Upper lobe of right lung (tissue), 1 donor: Measurements from ENCODE around the gene CDC20. TPM values are rescaled to one million over a fixed set of nuclear protein-coding genes. Genes with fewer than 3 reads are reported as not detected.

Experiments used
- ATAC-seq: fragments of 200-7000 bp; cut with Tn5 transposase; one replicate; pipeline ENCODE4 v1.9.1; 2020; ENCODE audit warnings: mild to moderate bottlenecking, moderate library complexity
- DNase-seq: peaks from one replicate; pipeline ENCODE4 v3.0.0-alpha.2; 2020
- H3K27ac ChIP-seq: fragments of 200-600 bp; one replicate; pipeline ENCODE4 v1.8.0; 2022
- H3K27me3 ChIP-seq: fragments of 200-600 bp; one replicate; pipeline ENCODE4 v1.8.0; 2022; ENCODE audit warnings: mild to moderate bottlenecking
- H3K36me3 ChIP-seq: fragments of 200-600 bp; one replicate; pipeline ENCODE4 v1.8.0; 2022
- H3K4me1 ChIP-seq: fragments of 200-600 bp; one replicate; pipeline ENCODE4 v1.8.0; 2022
- H3K4me3 ChIP-seq: fragments of 200-600 bp; one replicate; pipeline ENCODE4 v1.8.0; 2022; ENCODE audit warnings: mild to moderate bottlenecking
- H3K9me3 ChIP-seq: fragments of 200-600 bp; one replicate; pipeline ENCODE4 v1.8.0; 2022
- intact Hi-C: fragments of 100-400 bp; cut with DNase I; formaldehyde crosslinking; loops from one replicate; pipeline ENCODE4 v1.11.0; 2022
- total RNA-seq: library from RNA; stranded (reverse); fragmentation: NEBNext Ultra II Directional; extraction: Animal tissue kit (Norgen Biotek cat#: 25700); gene quantifications from one replicate; pipeline ENCODE4 v1.2.1, GENCODE V29; 2021
- TF ChIP-seq, protein P1 (sequence below): fragments of 200-600 bp; IDR thresholded peaks from one replicate; pipeline ENCODE4 v1.8.0; 2022; ENCODE audit warnings: antibody characterized with exemption
- donor health status: DM: no; HTN: yes; CAD: no; lungs with severe emphysema.

CDC20 gene
- total RNA-seq, 1 donor from 2014 or later = 1.8 TPM

DNA sequence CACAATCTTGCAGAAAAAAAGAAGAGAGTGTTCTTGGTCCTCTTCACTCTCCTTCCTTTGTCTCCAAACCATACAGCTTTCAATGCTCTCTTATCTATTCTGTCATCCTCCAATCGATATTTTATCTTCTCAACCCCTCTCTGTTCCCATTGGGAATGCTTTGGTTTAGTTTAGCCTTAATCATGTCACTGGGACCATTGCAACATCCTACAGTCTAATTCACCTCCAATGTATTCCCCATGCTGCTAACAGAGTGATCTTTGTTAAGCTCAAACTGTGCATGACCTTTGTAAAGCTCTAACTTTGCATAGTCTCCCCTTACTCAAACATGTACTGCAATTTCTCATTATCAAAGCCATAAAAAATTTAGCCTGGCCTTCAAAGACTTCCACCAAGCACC lies 18.2 kb upstream of the CDC20 start:
- TF ChIP-seq, protein P1, sequence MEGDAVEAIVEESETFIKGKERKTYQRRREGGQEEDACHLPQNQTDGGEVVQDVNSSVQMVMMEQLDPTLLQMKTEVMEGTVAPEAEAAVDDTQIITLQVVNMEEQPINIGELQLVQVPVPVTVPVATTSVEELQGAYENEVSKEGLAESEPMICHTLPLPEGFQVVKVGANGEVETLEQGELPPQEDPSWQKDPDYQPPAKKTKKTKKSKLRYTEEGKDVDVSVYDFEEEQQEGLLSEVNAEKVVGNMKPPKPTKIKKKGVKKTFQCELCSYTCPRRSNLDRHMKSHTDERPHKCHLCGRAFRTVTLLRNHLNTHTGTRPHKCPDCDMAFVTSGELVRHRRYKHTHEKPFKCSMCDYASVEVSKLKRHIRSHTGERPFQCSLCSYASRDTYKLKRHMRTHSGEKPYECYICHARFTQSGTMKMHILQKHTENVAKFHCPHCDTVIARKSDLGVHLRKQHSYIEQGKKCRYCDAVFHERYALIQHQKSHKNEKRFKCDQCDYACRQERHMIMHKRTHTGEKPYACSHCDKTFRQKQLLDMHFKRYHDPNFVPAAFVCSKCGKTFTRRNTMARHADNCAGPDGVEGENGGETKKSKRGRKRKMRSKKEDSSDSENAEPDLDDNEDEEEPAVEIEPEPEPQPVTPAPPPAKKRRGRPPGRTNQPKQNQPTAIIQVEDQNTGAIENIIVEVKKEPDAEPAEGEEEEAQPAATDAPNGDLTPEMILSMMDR = no peak
- DNase-seq (no peak), ATAC-seq (no peak)
- H3K36me3 ChIP-seq = no peaks in the 10 kb centered on the region
- intact Hi-C loops = no loop called here
- H3K9me3 ChIP-seq = no peaks in the 10 kb centered on the region
- no peak overlapping the region for H3K4me3 ChIP-seq
- H3K27me3 ChIP-seq = no peaks in the 10 kb centered on the region
- H3K4me1 ChIP-seq = no peaks in the 10 kb centered on the region
- no peak overlapping the region for H3K27ac ChIP-seq

DNA sequence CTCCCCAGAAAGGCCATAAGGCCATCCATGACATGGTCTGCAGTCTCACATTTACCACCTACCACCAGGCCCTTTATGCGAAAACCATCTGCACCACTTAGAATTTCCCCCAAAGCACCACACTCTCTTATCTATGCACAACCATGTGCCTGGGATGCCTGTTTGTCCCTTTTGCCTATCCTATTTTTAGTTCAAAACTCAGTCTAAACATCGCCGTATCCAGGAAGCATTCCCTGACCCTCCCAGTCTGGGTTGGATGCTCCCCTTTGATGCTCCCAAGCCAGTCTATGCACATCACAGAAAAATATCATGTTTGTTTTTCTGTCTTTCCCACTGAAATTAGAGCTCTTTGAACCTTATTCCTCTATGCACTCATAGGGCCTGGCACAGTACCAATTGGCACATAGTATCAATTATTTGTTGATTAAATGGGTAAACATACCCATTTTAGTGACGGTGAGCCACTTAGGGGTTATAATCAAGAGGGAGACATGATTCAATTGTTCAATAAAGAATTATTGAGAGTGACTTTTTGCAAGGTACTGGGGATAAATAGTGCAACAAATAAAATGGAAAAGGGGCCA lies 14.4 kb upstream of the CDC20 start:
- intact Hi-C loops = no loop called here
- H3K27ac ChIP-seq = peak overlapping the region; percentile 30
- no peaks in the 10 kb centered on the region for H3K27me3 ChIP-seq
- TF ChIP-seq, protein P1 = no peak
- H3K36me3 ChIP-seq = no peaks in the 10 kb centered on the region
- H3K4me3 ChIP-seq = no peak overlapping the region
- H3K9me3 ChIP-seq = no peaks in the 10 kb centered on the region
- DNase-seq (peak; percentile 8), ATAC-seq (no peak)
- H3K4me1 ChIP-seq = no peaks in the 10 kb centered on the region

DNA sequence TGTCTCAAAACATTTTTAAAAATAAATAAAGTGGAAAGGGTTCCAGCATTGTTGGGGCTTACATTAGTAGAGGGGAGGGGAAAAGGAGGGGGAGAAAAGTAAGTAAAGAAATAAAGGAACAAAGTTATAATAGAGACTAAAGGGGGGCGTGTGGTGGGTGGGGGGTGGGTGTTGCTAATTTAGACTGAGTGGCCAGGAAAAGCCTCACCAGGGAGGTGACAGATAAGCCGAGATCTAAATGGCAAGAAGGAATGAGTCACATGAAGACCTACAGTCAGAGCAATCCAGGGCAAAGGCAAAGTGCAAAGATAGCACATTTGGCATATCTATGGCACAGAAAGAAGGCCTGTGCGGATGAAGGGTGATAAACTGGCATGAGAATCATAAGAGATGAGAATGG lies 13.7 kb upstream of the CDC20 start:
- no peak overlapping the region for H3K27ac ChIP-seq
- no peaks in the 10 kb centered on the region for H3K36me3 ChIP-seq
- intact Hi-C loops = no loop called here
- ATAC-seq (no peak), DNase-seq (no peak)
- no peak overlapping the region for H3K4me3 ChIP-seq
- TF ChIP-seq, protein P1 = no peak
- no peaks in the 10 kb centered on the region for H3K9me3 ChIP-seq
- no peaks in the 10 kb centered on the region for H3K27me3 ChIP-seq
- no peaks in the 10 kb centered on the region for H3K4me1 ChIP-seq

GRCh38 chr1:43346636-43347035 lies 12.1 kb upstream of the CDC20 start:
- no peak overlapping the region for H3K27ac ChIP-seq
- ATAC-seq (no peak), DNase-seq (peak; percentile 53)
- no peaks in the 10 kb centered on the region for H3K9me3 ChIP-seq
- TF ChIP-seq, protein P1 = no peak
- intact Hi-C loops = no loop called here
- no peaks in the 10 kb centered on the region for H3K27me3 ChIP-seq
- H3K4me1 ChIP-seq = no peaks in the 10 kb centered on the region
- H3K4me3 ChIP-seq = no peak overlapping the region
- H3K36me3 ChIP-seq = no peaks in the 10 kb centered on the region

- Histone ChIP-seq H3K9me3 (no peaks in the 10 kb centered on the region), H3K27me3 (no peaks in the 10 kb centered on the region), H3K36me3 (no peaks in the 10 kb centered on the region), H3K27ac (peak overlapping the region; percentile 89), H3K4me3 (peak overlapping the region; percentile 57), H3K4me1 (no peaks in the 10 kb centered on the region)
- ATAC-seq (peak; percentile 42), DNase-seq (no peak)
- intact Hi-C loops = no loop called here
- TF ChIP-seq, protein P1 = no peak
Measured at GRCh38 chr1:43348343-43348808, 10.4 kb upstream of the CDC20 start.
